Epithelial cell of proximal tubule (primary cell): ENCODE results near the gene REEP3. TPM values are rescaled to one million over a fixed set of nuclear protein-coding genes. Genes with fewer than 3 reads are reported as not detected.
"Not testable (repeated sequence)": the region's sequence is repeated elsewhere in the genome, so short reads cannot be mapped to it uniquely, and the experiment has no call there.

Source experiments
- DNase-seq: peaks from one replicate; pipeline ENCODE4 v3.0.0-alpha.2; 2011; ENCODE audit warnings: low read depth
- H3K4me3 ChIP-seq: 2 replicates; pipeline ENCODE4 v1.5.1; 2011; ENCODE audit warnings: low read depth, mild to moderate bottlenecking, low read length
- CTCF ChIP-seq: conservative IDR thresholded peaks from 2 replicates; pipeline ENCODE4 v1.5.1; 2012; ENCODE audit warnings: low read depth, mild to moderate bottlenecking, low read length
- total RNA-seq: library from RNA; depleted of rRNA; stranded (reverse); fragments of >200 nt; gene quantifications from 2 replicates; pipeline ENCODE4 v1.2.3, GENCODE V29; 2015

REEP3 gene
- total RNA-seq, 1 donor from 2014 or later, result 58.6 TPM

- H3K4me3 ChIP-seq, result no peak overlapping the region
- TF ChIP-seq CTCF, result no peak
- DNase-seq, result no peak
Measured at GRCh38 chr10:63483983-63484382, 37.2 kb upstream of the REEP3 start.

- no peak overlapping the region for H3K4me3 ChIP-seq
- no peak for DNase-seq
- TF ChIP-seq CTCF, result no peak
Measured at GRCh38 chr10:63487990-63488389, 33.2 kb upstream of the REEP3 start.

- no peak for DNase-seq
- no peak overlapping the region for H3K4me3 ChIP-seq
- no peak for TF ChIP-seq CTCF
Measured at GRCh38 chr10:63489838-63490237, 31.4 kb upstream of the REEP3 start.

- no peak for DNase-seq
Measured at GRCh38 chr10:63491588-63492316, 29.4 kb upstream of the REEP3 start.

GRCh38 chr10:63492317-63492690 is 28.9 kb upstream of the REEP3 start:
- not testable (repeated sequence) for H3K4me3 ChIP-seq, DNase-seq

More at GRCh38 chr10:63491588-63492316, 29.4 kb upstream of the REEP3 start:
- no peak overlapping the region for H3K4me3 ChIP-seq
- no peak for TF ChIP-seq CTCF

GRCh38 chr10:63493004-63493403 is 28.2 kb upstream of the REEP3 start:
- DNase-seq, result no peak
- H3K4me3 ChIP-seq, result no peak overlapping the region
- no peak for TF ChIP-seq CTCF

- H3K4me3 ChIP-seq, result no peak overlapping the region
- no peak for DNase-seq
- TF ChIP-seq CTCF, result no peak
Measured at GRCh38 chr10:63494951-63495350, 26.2 kb upstream of the REEP3 start.
